OCI-LY7 (cell line): Measurements from ENCODE around the gene FBLN2. TPM values are rescaled to one million over a fixed set of nuclear protein-coding genes. Genes with fewer than 3 reads are reported as not detected.
"Not testable (repeated sequence)": the region's sequence is repeated elsewhere in the genome, so short reads cannot be mapped to it uniquely, and the experiment has no call there.

Experiments used
- BruUV-seq: library from RNA; stranded (reverse); fragments of 400-500 nt; replicated peaks from 2 replicates; lab custom pipeline; 2021; lab: Mats Ljungman, UMichigan
- CTCF ChIA-PET: fragments of 300-600 bp; sonication (Branson Sonifier 250); formaldehyde crosslinking; loops from one replicate; lab custom pipeline; 2022; ENCODE audit warnings: antibody characterized with exemption; ENCODE audit not compliant: unreplicated experiment; lab: Charles Lee
- POLR2A ChIA-PET: fragments of 300-600 bp; sonication (Branson Sonifier 250); formaldehyde crosslinking; loops from one replicate; lab custom pipeline; 2022; ENCODE audit warnings: antibody characterized with exemption; lab: Charles Lee
- DNase-seq: peaks from one replicate; pipeline ENCODE4 v3.0.0-alpha.2; 2015; ENCODE audit warnings: low spot score
- H2AFZ ChIP-seq: fragments of 200-600 bp; sonication (generic), shearing (Covaris generic); 2 replicates; pipeline ENCODE4 v1.6.1; 2014; ENCODE audit warnings: mild to moderate bottlenecking, antibody characterized with exemption, low read length, moderate library complexity
- H3K27ac ChIP-seq: fragments of 200-600 bp; sonication (generic); 2 replicates; pipeline ENCODE4 v1.5.1; 2014; ENCODE audit warnings: mixed run types, low read depth, mild to moderate bottlenecking, moderate library complexity, low read length, inconsistent platforms; ENCODE audit not compliant: poor library complexity, severe bottlenecking
- H3K36me3 ChIP-seq: fragments of 200-600 bp; sonication (generic); 2 replicates; pipeline ENCODE4 v1.6.1; 2014; ENCODE audit warnings: mild to moderate bottlenecking, antibody characterized with exemption, low read length, moderate library complexity, mixed read lengths; ENCODE audit not compliant: insufficient read depth
- H3K4me1 ChIP-seq: fragments of 200-600 bp; sonication (generic); 2 replicates; pipeline ENCODE4 v1.5.1; 2014; ENCODE audit warnings: mild to moderate bottlenecking, low read length; ENCODE audit not compliant: insufficient read depth, poor library complexity, severe bottlenecking
- H3K4me2 ChIP-seq: fragments of 200-600 bp; sonication (generic); 2 replicates; pipeline ENCODE4 v1.6.1; 2014; ENCODE audit warnings: mild to moderate bottlenecking, low read length
- H3K4me3 ChIP-seq: fragments of 200-600 bp; sonication (generic); 2 replicates; pipeline ENCODE4 v1.5.1; 2014; ENCODE audit warnings: mild to moderate bottlenecking, low read depth, low read length; ENCODE audit not compliant: poor library complexity, severe bottlenecking
- H3K79me2 ChIP-seq: fragments of 200-600 bp; sonication (generic); 2 replicates; pipeline ENCODE4 v1.6.1; 2016; ENCODE audit warnings: low read depth, mild to moderate bottlenecking, low read length, moderate library complexity, mixed read lengths; ENCODE audit not compliant: insufficient read depth
- H3K9me2 ChIP-seq: fragments of 200-600 bp; sonication (generic); 2 replicates; pipeline ENCODE4 v1.6.1; 2016; ENCODE audit warnings: mild to moderate bottlenecking, low read length, mixed read lengths; ENCODE audit not compliant: insufficient read depth
- H3K9me3 ChIP-seq: fragments of 200-600 bp; sonication (generic); 2 replicates; pipeline ENCODE4 v1.6.1; 2014; ENCODE audit warnings: mild to moderate bottlenecking, mixed run types, low read length, mixed read lengths
- H4K20me1 ChIP-seq: fragments of 200-600 bp; sonication (generic); 2 replicates; pipeline ENCODE4 v1.6.1; 2014; ENCODE audit warnings: mild to moderate bottlenecking, antibody characterized with exemption, low read length, moderate library complexity, mixed read lengths; ENCODE audit not compliant: insufficient read depth
- EZH2phosphoT487 ChIP-seq: fragments of 200-600 bp; sonication (generic); IDR thresholded peaks from 2 replicates; pipeline ENCODE4 v1.6.1; 2018; ENCODE audit warnings: low read depth, borderline replicate concordance, mild to moderate bottlenecking, mixed run types, antibody characterized with exemption, low read length, moderate library complexity, mixed read lengths
- intact Hi-C: fragments of 100-400 bp; cut with micrococcal nuclease; formaldehyde crosslinking; loops from one replicate; pipeline ENCODE4 v1.10.0; 2022; ENCODE audit not compliant: unreplicated experiment
- total RNA-seq, 2 experiments: library from RNA; depleted of rRNA in 1 of 2; stranded (reverse); fragments of >200 nt in 1 of 2; shearing (Covaris generic) in 1 of 2; gene quantifications; 2 replicates each; pipeline ENCODE4 v1.2.3, GENCODE V29; 2014 to 2022
- TF ChIP-seq, protein P1 (sequence below): fragments of 200-600 bp; sonication (generic); conservative IDR thresholded peaks from 2 replicates; pipeline ENCODE4 v1.5.1; 2014; ENCODE audit warnings: mild to moderate bottlenecking, antibody characterized with exemption, low read length, moderate library complexity, mixed read lengths

FBLN2 gene
- total RNA-seq, 2 experiments from 2014 or later, result not detected

DNA sequence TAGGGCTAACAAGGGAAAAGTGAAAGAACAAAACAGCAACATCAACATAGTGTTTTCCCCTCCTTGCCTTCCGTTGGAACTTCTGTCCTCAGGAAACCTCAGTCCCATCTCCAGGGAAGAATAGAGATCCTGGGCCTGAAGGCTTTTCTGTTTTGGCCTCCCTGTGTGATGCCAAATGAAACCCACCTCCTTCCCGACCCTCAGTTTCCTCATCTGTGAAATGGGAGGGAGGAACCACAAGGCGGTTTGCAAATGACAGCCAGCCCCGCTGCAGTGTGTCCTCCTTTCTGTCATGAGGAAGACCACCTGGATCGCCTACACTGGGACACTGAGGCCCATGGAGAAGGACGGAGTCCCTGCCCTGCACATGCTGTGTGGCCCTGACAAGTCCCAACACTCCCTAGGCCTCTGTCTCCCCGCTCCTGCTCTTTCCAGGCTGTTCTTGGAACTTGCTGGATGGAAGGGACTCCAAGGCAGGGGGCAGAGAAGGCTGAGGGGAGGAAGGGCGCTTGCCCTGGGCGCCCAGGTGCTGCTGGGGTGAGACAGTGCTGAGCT, 28.5 kb upstream of the FBLN2 start:
- CTCF ChIA-PET, result no interaction called here
- DNase-seq, result no peak
- TF ChIP-seq, protein P1, sequence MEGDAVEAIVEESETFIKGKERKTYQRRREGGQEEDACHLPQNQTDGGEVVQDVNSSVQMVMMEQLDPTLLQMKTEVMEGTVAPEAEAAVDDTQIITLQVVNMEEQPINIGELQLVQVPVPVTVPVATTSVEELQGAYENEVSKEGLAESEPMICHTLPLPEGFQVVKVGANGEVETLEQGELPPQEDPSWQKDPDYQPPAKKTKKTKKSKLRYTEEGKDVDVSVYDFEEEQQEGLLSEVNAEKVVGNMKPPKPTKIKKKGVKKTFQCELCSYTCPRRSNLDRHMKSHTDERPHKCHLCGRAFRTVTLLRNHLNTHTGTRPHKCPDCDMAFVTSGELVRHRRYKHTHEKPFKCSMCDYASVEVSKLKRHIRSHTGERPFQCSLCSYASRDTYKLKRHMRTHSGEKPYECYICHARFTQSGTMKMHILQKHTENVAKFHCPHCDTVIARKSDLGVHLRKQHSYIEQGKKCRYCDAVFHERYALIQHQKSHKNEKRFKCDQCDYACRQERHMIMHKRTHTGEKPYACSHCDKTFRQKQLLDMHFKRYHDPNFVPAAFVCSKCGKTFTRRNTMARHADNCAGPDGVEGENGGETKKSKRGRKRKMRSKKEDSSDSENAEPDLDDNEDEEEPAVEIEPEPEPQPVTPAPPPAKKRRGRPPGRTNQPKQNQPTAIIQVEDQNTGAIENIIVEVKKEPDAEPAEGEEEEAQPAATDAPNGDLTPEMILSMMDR, result no peak
- no peak for TF ChIP-seq EZH2phosphoT487
- no peaks in the 10 kb centered on the region for H3K9me2 ChIP-seq
- H2AFZ ChIP-seq, result no peak overlapping the region
- no peak overlapping the region for H3K27ac ChIP-seq
- no peak overlapping the region for H3K4me2 ChIP-seq
- no peak overlapping the region for H3K4me3 ChIP-seq
- H3K9me3 ChIP-seq, result no peaks in the 10 kb centered on the region
- intact Hi-C loops, result no loop called here
- no TSS peak for BruUV-seq
- H3K79me2 ChIP-seq, result no peaks in the 10 kb centered on the region
- H3K36me3 ChIP-seq, result no peaks in the 10 kb centered on the region
- H3K4me1 ChIP-seq, result no peaks in the 10 kb centered on the region
- POLR2A ChIA-PET, result interaction anchor here (0.6 kb wide), 1 partner anchor 34 kb away, joined by 6 read pairs; no protein-coding TSS in a partner anchor
- H4K20me1 ChIP-seq, result no peaks in the 10 kb centered on the region

DNA sequence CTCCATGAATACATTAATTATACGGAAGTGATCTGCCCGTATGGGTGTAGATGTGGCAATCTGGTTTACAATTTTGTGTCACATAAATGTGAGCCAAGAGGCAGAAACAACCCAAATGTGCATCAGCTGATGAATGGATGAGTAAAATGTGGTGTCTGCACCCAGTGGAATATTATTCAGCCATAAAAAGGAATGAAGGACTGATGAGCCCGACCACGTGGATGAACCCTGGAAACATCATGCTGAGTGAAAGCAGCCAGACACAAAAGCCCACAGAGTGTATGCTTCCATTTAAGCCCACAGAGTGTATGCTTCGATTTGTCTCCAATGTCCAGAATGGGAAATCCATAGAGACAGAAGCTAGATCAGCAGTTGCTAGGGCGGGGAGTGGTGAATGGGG, 27.6 kb upstream of the FBLN2 start:
- Histone ChIP-seq H4K20me1 (no peaks in the 10 kb centered on the region), H3K27ac (no peak overlapping the region), H2AFZ (no peak overlapping the region), H3K4me3 (no peak overlapping the region), H3K4me2 (no peak overlapping the region), H3K4me1 (no peaks in the 10 kb centered on the region), H3K9me3 (no peaks in the 10 kb centered on the region), H3K36me3 (no peaks in the 10 kb centered on the region), H3K9me2 (no peaks in the 10 kb centered on the region), H3K79me2 (no peaks in the 10 kb centered on the region)
- intact Hi-C loops, result no loop called here
- ChIA-PET CTCF (no interaction called here), POLR2A (no interaction called here)
- BruUV-seq, result no TSS peak
- TF ChIP-seq EZH2phosphoT487, result no peak
- TF ChIP-seq, protein P1, result no peak
- no peak for DNase-seq

DNA sequence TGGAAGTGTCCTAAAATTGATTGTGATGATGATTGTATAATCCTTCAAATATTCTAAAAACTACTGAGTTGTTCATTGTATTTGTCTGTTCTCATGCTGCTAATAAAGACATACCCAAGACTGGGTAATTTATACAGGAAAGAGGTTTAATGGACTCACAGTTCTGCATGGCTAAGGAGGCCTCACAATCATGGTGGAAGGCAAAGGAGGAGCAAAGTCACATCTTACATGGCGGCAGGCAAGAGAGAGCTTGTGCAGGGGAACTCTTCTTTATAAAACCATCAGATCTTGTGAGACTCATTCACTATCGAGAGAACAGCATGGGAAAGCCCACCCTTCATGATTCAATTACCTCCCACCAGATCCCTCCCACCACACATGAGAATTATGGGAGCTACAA, 27.2 kb upstream of the FBLN2 start:
- BruUV-seq, H3K9me2 ChIP-seq, H3K36me3 ChIP-seq, H3K9me3 ChIP-seq, intact Hi-C loops, H3K4me2 ChIP-seq, POLR2A ChIA-PET, CTCF ChIA-PET, H3K27ac ChIP-seq, H2AFZ ChIP-seq, H3K4me3 ChIP-seq, H3K4me1 ChIP-seq, DNase-seq, H4K20me1 ChIP-seq, H3K79me2 ChIP-seq: not testable (repeated sequence)
